HG03432 (cell line): ENCODE measurements around the gene FMOD.

Experiments
- ATAC-seq: cut with Tn5 transposase; IDR thresholded peaks from one replicate; pipeline ENCODE4 v1.9.1; 2021; ENCODE audit warnings: mild to moderate bottlenecking, moderate library complexity; ENCODE audit not compliant: unreplicated experiment

The FMOD gene

DNA sequence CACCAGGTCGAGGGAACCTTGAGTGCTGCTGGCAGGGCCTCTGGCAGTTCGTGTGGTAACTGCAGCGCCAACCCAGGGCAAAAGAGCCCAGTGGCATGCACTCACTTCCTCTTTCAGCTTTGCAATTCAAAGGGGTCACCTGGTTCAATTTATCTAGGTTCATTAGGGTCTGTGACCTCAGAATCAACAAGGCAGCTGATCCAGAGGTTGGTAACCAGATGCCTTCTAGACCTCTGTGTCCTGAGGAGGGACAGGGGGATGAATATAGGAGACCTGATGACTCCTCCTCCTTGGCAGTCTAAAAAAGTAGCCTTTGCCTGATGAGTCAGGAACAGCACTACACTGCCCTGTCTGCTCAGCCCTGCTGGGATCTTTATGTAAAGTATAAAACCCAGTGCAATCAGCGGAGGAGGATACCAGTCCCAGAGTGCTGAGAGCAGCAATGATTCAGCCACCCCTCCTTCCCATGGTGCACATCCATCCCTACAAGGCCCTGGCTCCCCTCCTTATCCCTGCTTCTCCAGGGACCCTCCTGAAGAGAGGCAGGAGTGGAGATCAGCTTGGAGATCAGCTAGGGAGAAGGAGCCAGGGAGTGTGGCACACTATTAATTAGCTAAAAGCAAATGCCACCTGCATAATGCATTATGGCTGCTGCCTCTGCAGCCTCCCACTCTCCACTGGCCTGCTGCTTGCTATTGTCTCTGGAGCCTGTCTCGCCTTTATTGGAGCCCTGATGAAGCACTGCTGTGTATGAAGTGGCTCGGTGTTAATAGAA is 11.2 kb upstream of the FMOD start:
- no peak for ATAC-seq

DNA sequence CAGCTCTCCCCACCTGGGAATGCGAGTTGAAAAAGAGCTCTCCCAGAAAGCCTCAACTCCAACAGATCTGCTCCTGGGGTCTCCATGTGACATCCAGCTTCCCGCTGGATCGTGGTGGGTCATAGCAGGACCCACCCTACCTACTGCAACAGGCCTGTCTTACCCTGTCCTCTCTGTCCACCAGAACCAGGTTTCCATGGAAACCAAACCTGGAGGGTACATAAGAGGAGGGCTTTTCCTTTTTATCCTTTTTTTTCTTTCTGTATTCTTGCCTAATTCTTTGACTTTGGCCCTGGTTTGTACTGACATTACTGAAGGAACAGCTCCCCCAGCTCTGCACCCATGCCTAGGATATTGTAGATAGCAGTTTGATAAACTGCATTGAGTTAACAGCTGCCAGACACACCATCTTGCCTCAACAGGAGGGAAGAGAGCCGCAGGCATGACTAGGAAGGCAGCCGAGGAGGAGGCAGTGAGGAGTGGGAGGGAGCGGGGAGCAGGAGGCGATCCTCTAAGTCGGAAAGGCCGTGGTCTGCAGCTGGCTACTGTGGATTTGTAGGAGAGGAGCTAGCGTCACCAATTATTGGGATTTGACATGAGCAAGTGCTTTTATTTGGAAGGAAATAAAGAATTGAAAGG is 9.7 kb upstream of the FMOD start:
- no peak for ATAC-seq

DNA sequence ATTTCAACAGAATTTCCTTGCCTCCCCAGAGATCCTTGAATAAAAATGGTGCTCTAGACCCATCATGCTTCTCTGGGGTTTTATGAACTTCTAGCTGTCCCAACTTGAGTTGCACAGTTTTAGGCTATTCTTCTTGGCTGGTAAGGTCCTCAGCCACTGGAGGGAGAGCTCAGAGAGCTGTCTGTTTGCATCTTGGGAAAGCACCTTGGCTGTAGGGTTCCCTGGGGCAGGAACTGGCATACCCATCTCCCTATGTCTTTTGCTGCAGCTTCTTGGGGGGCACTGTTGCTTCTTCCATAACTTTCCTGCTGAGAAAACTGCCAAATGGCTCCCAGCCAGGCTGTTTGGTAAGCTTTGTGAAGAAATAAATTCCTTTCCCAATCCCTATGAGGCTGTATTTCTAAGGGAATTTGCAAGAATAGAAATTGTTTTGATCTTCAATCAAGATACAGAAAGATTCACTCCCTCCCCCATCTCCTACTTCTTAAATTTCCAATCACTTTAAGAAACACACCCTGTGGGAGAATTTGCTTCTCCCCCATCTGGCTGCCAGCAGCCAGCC is 8.2 kb upstream of the FMOD start:
- no peak for ATAC-seq

DNA sequence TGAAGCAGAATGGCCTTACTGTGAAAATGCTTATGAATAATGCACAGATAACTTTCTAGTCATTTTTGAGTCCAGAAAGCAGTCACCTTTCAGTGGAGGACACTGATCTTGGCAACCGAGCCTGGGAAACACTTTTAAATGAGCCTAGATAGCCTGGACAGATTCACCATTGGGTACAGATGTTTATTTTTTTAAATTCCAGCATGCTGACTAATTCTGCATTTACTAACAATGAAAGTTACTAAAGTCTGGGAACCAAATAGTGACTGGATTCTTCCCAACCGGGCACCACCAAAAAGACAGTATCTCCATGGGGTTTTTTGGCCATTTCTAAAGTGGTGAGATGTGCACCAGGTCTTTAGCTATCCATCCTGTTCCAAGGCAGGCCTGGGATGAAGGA is 3.3 kb upstream of the FMOD start:
- no peak for ATAC-seq

DNA sequence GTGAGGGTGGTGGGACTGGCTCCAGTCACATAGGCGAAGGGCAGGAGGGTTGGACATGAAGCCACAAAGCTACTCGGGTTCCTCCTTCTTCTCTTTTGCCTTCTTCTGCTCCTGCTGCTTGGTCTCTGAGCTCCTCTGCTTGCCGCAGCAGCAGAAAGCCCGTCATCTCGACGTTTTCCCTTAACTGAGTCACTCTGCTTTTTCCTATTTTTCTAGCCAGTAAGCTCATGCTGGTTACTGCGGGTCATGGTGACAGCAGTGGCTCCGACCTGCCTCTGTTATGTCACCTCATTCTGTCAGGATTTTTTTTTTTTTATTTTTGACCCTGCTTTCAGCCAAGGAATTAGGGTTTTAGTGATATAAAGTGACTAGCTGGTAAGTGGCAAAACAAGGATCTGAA is 2.6 kb upstream of the FMOD start:
- no peak for ATAC-seq

DNA sequence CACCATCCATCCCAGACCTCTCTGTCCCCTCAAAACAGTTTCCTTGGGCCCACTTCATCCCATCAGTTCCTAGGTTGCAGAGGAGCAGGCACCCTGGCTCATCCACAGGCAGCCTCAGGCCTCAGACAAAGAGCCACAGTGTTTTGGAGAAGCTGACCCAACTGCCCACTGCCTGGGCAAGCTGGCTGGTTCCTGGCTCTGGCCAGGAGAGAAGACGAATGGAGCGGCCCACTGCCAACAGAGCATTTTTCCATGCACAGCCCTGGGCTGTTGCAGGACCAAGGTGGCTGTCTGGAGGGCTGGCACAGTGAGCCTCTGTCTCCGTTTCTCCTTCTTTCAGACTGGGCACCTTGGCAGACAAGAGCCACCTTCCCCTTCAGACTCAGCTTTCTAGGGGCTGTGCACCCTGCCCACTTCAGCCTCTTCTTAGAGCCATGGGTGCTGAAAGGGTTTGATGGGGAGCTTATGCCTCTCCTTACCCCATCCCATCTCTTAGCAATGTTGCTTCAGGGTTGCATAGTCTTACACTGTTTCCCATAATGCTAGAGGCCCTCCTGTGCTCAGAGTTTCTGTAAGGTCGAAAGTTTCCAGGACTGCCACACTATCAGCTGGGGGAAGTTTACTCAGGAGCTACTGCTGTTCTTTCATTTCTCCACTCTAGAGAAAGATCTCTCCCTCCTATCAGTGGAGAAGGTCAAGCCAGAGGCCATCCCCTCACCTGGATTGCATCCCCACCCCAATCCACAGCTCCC is 973 bp downstream of the FMOD start:
- no peak for ATAC-seq

DNA sequence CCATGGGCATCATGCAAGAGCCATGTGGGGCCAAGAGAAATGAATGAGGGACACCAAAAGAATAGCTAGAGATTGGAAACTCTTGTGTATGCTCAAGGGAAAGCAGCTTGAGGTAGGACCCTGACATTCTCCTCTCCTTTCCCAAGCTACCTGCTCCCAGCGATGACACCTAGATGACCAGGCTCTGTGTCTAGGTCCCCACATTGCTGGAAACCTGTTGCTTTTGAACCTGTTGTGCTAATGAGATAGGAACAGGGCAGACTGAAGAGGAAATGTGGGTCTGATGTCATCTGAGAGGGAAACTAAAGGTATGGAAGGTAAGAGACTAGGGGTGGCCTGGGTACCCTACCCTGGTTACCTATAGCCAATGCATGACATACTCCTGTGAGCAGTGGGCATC is 1.8 kb downstream of the FMOD start:
- ATAC-seq = no peak

DNA sequence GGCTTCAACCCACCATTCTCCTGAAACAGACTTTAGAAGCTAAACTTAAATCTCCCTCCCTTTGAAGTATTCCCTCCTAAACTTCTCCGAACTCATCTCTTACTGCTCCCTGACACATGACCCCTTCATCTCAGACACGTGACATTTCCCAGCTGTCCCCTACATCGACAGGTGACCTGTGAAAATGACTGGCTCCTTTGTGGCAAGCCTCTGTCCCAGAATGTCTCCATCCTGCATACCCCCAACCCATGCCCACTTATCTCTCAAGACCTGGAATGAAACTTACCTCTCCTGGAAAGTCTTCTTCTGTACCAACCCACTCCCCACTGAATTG is 4.2 kb downstream of the FMOD start:
- ATAC-seq = no peak

DNA sequence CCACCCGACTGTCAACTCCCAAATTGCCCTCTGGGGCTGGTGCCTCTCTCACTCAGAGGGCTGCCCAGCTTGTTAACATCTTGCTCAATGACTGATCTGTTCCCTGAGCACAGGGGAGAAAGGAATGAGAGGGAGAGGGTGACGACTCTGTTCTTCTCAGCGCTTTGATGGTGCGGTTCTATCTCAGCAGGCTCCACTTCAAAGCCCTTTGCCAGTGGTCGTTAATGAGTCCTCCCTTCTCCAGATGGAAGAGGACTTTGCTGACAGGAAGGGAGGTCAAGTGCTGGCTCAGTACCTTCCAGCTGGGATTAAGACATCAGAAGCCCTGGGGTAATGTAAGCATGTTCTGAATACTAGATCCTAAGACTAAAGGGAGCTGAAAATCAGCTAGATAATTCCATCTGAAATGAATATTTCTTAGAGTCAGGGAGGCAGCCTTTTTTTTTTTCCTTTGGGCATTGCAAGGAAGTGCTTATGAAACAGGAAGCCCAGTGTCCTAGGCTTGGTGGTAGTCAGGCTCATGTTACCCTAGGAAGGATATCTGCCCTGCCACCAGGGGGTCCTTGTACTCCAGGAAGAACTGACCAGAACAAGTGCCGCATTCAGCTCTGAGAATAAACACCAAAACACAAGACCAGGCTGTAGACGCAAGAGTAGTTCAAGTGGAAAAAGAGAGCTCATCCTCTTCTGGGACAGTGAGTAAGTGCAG is 4.7 kb downstream of the FMOD start:
- no peak for ATAC-seq

DNA sequence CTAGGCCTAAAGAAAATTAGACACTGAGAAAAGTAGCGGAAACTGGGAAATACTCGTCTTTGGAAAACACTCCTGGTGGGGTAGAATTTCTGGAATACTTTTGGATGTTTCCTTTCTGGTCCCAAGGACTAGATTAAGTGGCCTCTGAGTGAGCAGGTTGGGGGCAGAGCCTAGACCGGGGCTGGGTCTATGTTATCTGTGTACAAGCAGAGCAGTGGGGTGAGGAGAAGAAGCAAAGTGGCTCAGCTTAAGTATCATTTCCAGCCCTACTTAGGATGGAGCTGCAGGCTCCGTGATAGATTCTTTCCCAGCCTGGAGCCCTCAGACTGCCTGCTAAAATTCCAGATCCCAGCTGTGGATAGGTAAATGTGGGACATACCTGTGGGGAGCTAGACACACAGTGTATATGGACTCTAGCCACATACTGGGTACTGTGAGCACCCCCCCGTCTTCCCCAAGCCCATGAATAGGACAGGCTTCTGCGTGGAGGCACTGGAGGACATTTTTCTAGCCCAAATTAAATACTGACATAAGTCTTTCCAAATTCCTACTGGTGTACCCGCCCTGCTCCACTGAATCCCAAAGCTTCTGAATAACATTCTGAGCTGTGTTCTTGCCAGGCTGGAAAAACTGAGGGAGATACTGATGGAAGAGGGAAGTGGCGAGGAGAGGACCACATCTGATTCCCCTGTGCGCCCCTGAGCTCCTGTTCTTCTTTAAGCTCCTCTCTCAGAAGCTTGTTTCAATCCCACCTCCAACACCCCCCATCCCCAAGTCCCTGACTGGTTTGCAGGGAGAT is 6.8 kb downstream of the FMOD start:
- ATAC-seq = no peak

DNA sequence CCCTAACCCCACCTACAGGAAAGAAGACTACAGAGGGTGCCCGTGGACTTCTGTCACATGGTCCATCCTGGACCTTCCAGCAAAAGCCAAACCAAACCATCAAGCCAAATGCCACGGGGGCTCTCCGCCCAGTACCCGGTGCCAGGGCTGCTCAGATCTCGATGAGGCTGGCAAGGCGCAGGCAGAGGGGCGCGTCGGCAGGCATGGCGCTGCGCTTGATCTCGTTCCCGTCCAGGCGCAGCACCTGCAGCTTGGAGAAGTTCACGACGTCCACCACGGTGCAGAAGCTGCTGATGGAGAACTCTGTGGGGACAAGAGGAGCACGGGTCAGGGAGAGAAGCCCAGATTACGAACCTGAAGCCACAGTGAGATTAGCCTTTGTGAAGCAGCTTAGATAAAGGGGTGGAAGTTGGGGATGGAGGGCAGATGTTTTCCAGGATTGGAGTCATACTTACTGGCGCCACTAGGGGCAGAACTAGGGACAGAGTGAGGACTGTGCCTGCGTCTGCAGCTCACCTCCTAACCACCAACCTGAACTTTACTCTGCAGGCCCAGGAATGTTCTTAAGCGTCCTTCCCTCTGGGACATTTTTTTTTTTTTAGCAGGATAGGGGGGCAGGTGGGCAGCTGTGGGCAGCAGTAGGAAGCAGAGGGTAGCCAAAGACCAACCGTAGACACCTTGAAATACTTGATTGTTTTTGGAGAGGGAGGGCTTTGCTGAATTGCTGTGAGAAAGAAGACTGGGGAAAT is 8.6 kb downstream of the FMOD start:
- ATAC-seq = no peak

DNA sequence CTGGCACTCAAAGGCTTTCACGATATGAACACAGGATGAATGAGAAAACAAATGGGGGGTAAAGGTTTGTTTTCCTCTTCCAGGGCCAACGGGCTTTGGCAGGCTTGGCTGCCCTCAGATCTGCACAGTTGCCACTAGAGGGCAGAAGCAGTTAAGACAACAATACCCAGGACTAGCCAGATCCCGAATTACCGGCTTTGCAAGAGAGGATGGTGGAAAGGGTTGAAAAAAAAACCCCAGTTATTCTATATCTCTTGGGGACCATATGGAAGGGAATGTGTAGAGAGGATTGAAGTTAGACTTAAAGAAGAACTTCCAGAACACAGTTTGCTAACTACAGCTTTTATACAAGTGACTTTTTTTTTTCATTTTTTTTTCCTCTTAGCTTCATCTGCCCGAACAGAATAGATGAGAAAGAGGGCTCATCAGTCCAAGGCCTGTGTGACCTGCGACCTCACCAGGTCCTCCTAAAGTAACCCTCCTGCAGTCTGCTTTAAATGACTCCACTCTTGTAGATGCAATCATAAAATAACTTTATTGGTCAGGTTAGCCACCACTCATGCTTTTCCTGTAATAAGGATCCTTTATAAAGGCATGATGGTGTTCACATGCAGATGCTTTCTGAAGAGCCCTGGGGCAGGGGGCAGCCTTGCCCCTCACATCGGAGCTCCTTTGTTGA is 10.7 kb downstream of the FMOD start:
- ATAC-seq = no peak

DNA sequence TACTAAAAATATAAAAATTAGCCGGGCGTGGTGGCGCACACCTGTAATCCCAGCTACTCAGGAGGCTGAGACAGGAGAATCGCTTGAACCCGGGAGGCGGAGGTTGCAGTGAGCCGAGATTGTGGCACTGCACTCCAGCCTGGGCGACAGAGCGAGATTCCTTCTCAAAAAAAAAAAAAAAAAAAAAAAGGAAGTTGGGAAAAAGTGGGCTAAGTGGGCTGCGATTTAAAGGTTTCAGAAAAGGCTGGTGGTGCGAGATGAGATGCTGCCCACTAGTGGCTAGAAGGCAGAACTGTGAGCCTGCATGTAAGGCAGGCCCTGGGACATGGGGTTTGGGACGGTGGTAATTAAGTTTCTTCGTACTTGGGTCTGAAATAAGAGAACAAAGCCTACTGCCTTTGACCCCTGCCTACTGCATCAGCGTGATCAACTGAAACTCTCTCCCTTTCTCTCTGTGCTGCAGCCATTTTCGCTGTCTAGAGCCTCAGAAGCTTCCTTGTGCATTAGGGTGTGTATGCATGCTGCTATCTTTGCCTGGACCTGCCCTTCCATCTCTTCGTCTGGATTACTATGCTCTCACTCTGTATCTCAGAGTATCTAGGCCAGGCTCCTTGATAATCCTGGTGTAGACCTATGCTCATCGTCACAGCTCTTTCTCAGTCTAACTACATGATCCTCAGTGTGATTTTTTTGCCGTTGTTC is 12.4 kb downstream of the FMOD start:
- no peak for ATAC-seq

DNA sequence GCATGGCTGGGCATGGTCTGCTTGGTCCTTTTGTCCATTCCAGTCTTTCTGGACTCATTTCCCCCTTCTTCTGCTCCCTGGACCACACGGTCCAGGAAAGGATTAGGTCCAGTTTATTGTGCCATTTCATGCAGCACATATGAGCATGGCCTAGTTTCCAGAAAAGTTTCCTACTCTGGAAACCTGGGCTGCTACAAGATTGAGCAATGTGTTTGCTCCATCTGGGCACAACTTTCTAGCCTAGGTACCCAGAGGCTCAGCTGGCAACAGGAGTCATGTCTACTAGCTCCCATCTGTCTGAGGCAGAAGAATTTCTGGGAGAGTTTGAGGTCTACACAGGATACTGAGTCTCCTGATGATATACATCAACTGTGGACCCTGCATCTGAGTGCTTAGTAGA is 14.8 kb downstream of the FMOD start:
- ATAC-seq = no peak

DNA sequence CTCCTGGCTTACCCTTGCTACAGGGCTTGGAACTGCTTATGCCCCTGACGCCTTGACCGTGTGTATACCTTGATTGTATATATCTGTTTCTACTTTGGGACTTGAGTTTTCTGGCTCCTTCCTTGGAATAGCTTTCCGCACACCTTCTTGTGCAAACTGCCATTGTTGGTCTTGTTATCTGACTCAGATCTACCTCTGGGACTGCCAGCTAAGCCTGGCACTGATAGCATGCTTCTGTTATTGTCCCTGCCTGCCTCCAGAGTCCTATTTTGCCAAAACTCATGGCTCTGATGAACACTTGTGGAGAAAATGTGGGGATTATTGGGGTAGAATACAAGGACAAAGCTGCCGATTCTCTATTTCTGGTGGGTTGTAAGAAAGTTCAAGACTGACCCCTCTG is 15.4 kb downstream of the FMOD start:
- no peak for ATAC-seq

DNA sequence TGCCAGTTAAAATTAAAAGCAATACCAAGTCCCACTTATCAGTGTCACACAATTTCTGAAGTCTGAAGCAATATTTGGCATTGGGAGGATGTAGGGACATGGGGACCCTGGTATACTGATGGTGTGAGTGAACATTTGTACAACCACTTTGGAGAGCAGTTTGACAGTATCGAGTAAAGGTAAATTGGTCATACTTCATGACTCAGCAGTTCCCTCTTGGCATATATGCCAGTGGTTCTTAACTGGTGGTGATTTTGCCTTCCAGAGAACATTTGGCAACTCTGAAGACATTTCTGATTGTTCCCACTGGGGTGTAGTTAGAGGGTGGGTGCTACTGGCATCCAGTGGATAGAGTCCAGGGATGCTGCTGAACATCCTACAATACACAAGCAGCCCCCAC is 19.7 kb downstream of the FMOD start:
- no peak for ATAC-seq

DNA sequence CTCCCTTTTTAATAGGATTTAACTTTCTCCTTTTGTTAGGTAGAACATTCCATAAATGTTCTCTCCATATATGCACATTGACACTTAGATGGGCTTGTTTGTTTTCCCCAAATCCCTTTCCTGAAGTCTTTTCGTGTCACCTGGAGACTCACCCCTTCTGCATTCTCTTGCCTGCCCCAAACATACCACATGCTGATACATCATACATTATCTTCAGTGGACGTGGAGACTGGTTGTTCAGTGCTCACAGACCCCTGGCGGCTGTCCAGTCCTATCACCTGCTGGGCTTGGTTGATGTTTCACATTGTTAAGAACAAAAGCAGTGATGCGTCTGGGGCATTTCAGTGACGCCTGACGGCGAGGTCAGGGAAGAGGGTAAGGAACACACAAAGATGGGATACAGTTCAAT is 22.2 kb downstream of the FMOD start:
- no peak for ATAC-seq

DNA sequence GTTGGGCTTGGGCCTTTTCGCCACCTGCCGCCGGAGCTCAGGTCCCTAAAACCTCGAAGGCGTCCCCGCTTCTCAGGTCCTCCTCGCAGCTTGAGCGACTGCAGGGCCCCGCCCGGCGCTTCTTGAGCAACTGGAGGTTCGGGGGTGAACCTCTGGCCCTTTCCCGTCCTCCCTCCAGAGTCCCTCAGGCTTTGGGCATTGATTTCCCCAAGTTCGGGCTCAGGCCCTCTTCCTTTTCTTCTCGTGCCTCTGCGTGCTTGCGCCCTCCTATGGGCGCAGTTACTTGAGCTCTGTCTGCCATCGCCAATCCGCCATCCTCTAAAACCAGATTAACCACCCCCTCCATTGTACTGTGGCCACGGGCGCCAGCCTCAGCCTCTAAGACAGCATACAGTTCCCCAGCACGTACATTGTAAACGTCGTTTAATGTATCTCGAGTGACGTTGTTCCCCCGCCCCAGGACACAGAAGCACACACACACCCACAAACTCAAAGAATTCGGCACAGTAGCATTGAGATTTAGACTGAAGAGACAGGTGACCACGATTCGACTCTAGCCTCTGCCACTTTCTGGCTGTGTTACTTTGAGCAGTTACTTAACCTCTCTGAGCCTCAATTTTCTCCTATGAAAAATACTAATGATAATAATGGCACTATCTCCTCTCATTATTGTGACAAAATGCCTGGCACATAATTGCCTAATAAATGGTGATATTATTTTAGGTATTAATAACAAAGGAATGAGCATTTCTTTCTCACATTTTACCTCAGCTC is 23.1 kb downstream of the FMOD start:
- ATAC-seq = peak; percentile 23
